ENCODE results near the gene TAF1.
A peak's percentile ranks its signal among the peaks of the same experiment; 100 is the strongest.
"Not testable (repeated sequence)": the region's sequence is repeated elsewhere in the genome, so short reads cannot be mapped to it uniquely, and the experiment has no call there.

The TAF1 gene

GRCh38 chrX:71420686-71421085 is 54.5 kb downstream of the TAF1 start:
- no peak for DNase-seq (ENCODE audit: low read depth in 2 of 2)

DNA sequence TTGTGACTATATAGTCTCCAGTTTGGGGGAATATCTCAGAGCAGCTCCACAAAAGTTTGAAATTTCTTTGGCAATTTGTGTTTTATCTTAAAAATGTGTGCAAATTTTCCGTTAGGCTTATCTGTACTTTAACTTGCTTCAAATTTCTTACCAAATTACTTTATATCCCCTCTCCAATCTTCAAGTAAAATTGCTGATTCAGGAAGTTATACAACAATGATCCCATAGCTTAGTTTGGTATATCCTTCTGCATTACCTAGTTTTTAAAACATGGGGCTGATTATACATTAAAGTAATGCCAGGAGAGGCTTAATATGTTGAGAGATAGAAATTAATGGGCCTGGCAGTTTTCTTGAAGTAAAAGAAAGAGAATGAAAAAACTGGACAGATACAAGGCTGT is 66.6 kb downstream of the TAF1 start:
- DNase-seq (ENCODE audit: low read depth in 2 of 2): no peak

DNA sequence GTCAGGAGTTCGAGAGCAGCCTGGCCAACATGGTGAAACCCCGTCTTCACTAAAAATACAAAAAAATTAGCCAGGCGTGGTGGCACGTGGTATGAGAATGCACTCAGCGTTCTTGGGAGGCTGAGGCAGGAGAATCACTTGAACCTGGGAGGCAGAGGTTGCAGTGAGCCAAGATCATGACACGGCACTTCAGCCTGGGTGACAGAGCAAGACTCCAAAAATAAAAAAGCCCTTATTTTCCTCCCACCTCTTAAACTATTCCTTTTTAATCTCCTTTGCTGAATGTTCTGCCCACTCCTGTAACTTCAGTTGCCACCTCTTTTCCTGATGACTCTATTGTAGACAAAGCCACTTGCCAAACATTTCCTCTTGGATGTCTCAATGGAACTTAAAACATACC is 72.6 kb downstream of the TAF1 start:
- no peak for DNase-seq (ENCODE audit: low read depth in 2 of 2)

GRCh38 chrX:71439420-71439819 is 73.3 kb downstream of the TAF1 start:
- no peak for DNase-seq (ENCODE audit: low read depth in 2 of 2)

DNA sequence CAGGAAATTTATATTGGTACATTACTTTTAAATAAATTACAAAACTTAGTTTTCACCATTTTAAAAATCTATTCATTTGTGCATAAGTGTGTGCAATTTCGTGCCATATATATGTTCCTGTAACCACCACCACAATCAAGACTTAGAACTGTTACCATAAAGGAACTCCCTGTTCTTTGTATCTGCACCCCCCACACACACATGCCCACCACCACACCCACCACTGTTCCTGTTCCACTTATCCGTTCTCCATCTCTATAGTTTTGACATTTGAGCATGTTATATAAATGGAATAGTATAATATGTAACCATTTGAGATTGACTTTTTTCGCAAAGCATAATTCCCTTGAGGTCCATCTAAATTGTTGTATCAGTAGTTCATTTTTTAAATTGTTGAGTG is 73.7 kb downstream of the TAF1 start:
- DNase-seq (ENCODE audit: low read depth in 2 of 2): no peak

DNA sequence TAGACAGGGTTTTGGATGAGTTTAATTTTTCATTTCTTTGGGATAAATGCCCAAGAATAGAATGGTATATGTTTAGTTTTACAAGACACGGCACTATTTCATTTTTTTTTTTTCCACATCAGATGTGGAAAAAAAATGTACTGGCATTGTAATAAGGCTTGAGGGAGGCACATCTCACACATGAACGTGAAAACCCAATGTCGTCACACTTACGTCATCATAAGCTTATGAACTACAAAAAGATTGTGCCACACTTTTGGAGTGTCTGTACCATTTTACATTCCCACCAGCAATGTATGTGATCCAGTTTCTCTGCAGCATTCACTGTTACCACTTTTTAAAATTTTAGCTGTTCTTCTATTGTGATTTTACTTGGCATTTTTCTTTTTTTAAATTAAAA is 74.2 kb downstream of the TAF1 start:
- no peak for DNase-seq (ENCODE audit: low read depth in 2 of 2)

DNA sequence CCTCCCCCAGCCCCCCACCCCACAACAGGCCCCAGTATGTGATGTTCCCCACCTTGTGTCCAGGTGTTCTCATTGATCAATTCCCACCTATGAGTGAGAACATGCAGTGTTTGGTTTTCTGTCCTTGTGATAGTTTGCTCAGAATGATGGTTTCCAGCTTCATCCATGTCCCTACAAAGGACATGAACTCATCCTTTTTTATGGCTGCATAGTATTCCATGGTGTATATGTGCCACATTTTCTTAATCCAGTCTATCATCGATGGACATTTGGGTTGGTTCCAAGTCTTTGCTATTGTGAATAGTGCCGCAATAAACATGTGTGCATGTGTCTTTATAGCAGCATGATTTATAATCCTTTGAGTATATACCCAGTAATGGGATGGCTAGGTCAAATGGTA is 75.7 kb downstream of the TAF1 start:
- DNase-seq (ENCODE audit: low read depth in 2 of 2): not testable (repeated sequence)

- no peak for DNase-seq (ENCODE audit: low read depth in 2 of 2)
Measured at GRCh38 chrX:71450433-71451106, 84.4 kb downstream of the TAF1 start.

DNA sequence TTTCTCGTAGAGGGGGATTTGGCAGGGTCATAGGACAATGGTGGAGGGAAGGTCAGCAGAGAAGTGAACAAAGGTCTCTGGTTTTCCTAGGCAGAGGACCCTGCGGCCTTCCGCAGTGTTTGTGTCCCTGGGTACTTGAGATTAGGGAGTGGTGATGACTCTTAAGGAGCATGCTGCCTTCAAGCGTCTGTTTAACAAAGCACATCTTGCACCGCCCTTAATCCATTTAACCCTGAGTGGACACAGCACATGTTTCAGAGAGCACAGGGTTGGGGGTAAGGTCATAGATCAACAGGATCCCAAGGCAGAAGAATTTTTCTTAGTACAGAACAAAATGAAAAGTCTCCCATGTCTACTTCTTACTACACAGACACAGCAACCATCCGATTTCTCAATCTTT is 85.4 kb downstream of the TAF1 start:
- not testable (repeated sequence) for DNase-seq (ENCODE audit: low read depth in 2 of 2)

- no peak for DNase-seq (ENCODE audit: low read depth in 2 of 2)
Measured at GRCh38 chrX:71453056-71453455, 86.9 kb downstream of the TAF1 start.

- no peak for DNase-seq (ENCODE audit: low read depth in 2 of 2)
Measured at GRCh38 chrX:71454222-71454621, 88.1 kb downstream of the TAF1 start.

- DNase-seq (ENCODE audit: low read depth in 2 of 2): no peak
Measured at GRCh38 chrX:71458866-71459265, 92.7 kb downstream of the TAF1 start.

- no peak for DNase-seq (ENCODE audit: low read depth in 2 of 2)
Measured at GRCh38 chrX:71464968-71465367, 98.8 kb downstream of the TAF1 start.

GRCh38 chrX:71466979-71467523 is 100.9 kb downstream of the TAF1 start:
- DNase-seq (ENCODE audit: low read depth in 2 of 2): no peak

GRCh38 chrX:71475785-71476540 is 109.8 kb downstream of the TAF1 start:
- DNase-seq (ENCODE audit: low read depth in 2 of 2): no peak

- no peak for DNase-seq (ENCODE audit: low read depth in 2 of 2)
Measured at GRCh38 chrX:71482228-71482958, 116.2 kb downstream of the TAF1 start.

DNA sequence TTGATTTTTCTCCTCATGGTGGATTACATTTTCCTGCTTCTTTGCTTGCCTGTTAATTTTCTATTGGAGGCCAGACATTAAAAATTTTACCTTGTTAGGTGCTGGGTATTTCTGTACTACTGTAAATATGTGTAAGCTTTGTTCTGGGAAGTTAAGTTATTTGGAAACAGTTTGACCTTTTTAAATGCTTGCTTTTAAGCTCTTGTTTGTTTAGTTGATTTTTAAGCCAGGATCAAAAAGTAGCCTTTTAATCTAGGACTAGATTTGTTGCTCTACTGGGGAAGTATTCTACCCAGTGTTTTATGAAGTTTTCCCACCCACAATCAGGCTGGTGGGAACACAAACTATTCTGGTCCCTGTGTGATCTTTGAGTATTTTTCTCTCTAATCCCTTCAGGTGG is 121.7 kb downstream of the TAF1 start:
- DNase-seq (ENCODE audit: low read depth in 2 of 2): no peak

- DNase-seq (ENCODE audit: low read depth in 2 of 2): no peak
Measured at GRCh38 chrX:71489540-71489939, 123.4 kb downstream of the TAF1 start.

DNA sequence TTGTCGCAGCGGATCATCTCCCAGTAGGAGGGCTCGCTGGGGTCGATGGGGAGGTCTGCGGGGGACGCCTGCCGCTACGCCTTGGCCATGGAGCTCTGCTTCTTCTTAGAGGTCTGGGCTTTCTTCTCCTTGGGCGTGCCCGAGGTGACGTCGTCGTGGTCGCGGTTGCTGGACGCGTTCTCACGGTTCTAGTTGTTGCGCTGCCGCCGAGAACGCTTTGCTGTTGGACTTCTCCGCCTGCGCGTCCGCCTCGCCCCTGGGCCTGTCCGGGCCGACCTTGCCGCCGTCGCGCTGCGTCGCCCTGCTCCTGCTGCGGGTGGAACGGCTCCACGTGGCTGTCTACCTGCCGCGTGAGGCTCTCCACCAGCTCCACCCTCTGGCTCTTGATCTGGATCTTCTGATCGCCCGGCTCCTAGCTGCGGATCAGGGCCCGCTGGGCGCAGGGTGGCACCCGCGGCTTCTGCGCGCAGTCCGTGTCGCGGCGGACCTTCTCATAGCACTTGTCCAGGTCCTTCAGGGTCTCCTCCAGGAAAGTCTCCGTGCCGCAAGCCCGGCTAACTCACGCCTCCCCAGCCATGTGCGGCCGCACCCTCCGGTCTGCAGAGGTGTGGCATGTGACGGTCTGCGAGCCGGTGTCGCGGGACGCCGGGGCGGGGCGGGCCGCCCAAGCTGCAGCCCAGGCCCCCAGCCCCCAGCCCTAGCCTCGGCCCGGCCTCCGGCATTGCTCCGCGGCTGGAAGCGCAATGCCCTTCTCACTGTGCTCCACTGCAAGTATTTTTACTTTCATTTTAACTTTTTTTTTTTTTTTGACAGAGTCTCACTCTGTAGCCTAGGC is 126.3 kb downstream of the TAF1 start:
- peak; percentile 6 to 24 for DNase-seq (ENCODE audit: low read depth in 2 of 2)

DNA sequence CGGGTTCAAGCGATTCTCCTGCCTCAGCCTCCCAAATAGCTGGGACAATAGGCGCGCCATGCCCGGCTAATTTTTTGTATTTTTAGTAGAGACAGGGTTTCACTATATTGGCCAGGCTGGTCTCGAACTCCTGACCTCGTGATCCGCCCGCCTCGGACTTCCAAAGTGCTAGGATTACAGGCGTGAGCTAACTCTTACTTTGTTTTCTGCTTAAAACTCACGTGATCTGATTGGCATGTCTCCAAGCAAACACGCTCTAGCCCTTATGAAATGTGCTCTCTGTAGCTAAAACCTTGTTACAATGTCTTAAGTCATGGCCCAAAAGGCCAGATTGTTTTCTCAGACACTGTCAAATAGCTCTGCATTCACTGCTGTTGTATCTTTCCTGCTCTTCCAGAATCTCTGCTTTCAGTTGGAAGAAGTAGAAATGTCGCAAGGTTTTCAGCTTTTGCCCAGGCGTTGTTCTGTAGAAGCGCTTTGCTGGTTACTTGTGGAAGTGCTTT is 127.0 kb downstream of the TAF1 start:
- no peak for DNase-seq (ENCODE audit: low read depth in 2 of 2)

DNA sequence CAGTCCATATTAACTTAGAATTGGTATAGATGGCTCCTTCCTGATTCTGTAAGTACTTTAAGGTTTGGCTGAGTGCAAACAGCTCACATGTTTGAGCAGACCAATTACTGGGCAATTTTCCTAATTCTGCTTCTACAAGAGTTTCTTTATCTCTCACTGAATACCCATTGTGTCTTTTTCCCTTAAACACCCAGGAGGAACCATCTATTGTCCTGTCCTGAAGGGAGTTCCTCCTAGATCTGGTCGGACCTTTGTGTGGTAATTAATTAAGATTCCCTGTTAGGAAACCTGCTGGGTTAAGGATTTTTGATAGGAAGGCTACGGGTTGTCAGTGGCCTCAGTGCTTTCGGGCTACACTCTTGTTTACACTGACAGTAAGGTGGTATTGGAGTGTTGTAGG is 129.8 kb downstream of the TAF1 start:
- DNase-seq (ENCODE audit: low read depth in 2 of 2): not testable (repeated sequence)
